Measurements from ENCODE around the gene DLG3. TPM values are rescaled to one million over a fixed set of nuclear protein-coding genes. Genes with fewer than 3 reads are reported as not detected.
A peak's percentile ranks its signal among the peaks of the same experiment; 100 is the strongest.

DLG3 gene
- total RNA-seq, 1 experiment from 2014 or later = 71.2 TPM

DNA sequence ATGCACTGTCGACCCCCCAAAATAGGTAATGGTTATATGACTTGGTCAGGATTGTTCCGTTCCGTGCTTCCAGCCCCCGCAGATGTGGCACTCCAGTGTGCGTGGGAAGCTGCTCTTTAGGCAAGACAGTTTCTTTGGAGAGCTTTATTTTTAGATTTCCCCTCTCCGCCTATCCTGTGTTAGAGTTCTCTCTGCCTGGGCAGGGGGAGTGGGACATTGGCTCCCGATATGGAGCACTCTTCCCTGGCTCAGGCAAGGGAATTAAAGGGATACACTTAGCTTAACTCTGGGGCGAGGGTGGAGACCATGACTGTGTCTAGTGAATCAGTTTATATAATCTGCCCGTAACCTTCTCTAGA lies 36.0 kb downstream of the DLG3 start:
- Histone ChIP-seq H2BK15ac (ENCODE audit: low read depth, low read length) (no peak overlapping the region), H2BK120ac (ENCODE audit: low read depth, low read length, poor library complexity, severe bottlenecking) (no peak overlapping the region), H4K5ac (ENCODE audit: insufficient read length, low read depth, low read length) (no peak overlapping the region), H3T11ph (ENCODE audit: low read length) (no peak overlapping the region), H3K27ac (ENCODE audit: insufficient read length, low read depth, low read length) (no peak overlapping the region), H4K20me1 (ENCODE audit: control insufficient read depth, insufficient read depth, insufficient read length) (no peaks in the 10 kb centered on the region), H2BK12ac (ENCODE audit: insufficient read length, low read depth, low read length) (no peak overlapping the region), H3K4me2 (ENCODE audit: insufficient read depth, insufficient read length, low read length) (no peak overlapping the region), H2AFZ (ENCODE audit: low read length) (no peak overlapping the region), H3K9me3 (ENCODE audit: control insufficient read depth, low read depth, low read length) (peaks cover 34% of the 10 kb centered on the region), H3K14ac (ENCODE audit: insufficient read depth, low read length) (no peak overlapping the region), H3K4me1 (ENCODE audit: insufficient read depth, low read length) (peaks cover 12% of the 10 kb centered on the region; the same call in 1 of the 2 replicates), H3K23me2 (ENCODE audit: insufficient read length, low read depth, low read length, poor library complexity, severe bottlenecking) (no peaks in the 10 kb centered on the region), H3K23ac (ENCODE audit: insufficient read length, low read depth, low read length) (no peak overlapping the region), H4K91ac (ENCODE audit: insufficient read length, low read depth, low read length) (no peak overlapping the region), H3K9ac (ENCODE audit: extremely low read depth, insufficient read length, low read length) (no peak overlapping the region), H2AK5ac (ENCODE audit: insufficient read length, low read length) (no peak overlapping the region), H4K8ac (replicated peaks; ENCODE audit: insufficient read length, low read depth, low read length) (no peak overlapping the region), H3K79me1 (ENCODE audit: insufficient read depth, low read depth, low read length, poor library complexity, severe bottlenecking) (peaks cover 6% of the 10 kb centered on the region), H2BK5ac (ENCODE audit: insufficient read length, low read length) (no peak overlapping the region), H3K27me3 (ENCODE audit: insufficient read depth, low read length) (no peaks in the 10 kb centered on the region), H3K4ac (ENCODE audit: low read depth, low read length) (no peak overlapping the region), H2BK20ac (ENCODE audit: low read depth, low read length, poor library complexity, severe bottlenecking) (no peak overlapping the region), H3K56ac (ENCODE audit: insufficient read length, low read depth, low read length) (no peak overlapping the region), H3K79me2 (ENCODE audit: insufficient read depth, low read length) (no peaks in the 10 kb centered on the region), H3K18ac (ENCODE audit: insufficient read length, low read depth, low read length) (no peak overlapping the region)
- no CpG with 5 or more reads among the region's 9 CpGs for WGBS (ENCODE audit: extremely low coverage, insufficient read length, low lambda C conversion rate)
- peaks cover 76 to 86% of the 10 kb centered on the region in 2 experiments for H3K4me1 Mint-ChIP-seq
- H3K4me3 Mint-ChIP-seq = no peak overlapping the region; a peak in 1 of 5 replicates
- H3K36me3 Mint-ChIP-seq (ENCODE audit: insufficient read depth in 1 of 3, low read depth in 3 of 3) = peaks cover 22 to 49% (median 33%) of the 10 kb centered on the region in 3 experiments
- TF ChIP-seq, protein P1, sequence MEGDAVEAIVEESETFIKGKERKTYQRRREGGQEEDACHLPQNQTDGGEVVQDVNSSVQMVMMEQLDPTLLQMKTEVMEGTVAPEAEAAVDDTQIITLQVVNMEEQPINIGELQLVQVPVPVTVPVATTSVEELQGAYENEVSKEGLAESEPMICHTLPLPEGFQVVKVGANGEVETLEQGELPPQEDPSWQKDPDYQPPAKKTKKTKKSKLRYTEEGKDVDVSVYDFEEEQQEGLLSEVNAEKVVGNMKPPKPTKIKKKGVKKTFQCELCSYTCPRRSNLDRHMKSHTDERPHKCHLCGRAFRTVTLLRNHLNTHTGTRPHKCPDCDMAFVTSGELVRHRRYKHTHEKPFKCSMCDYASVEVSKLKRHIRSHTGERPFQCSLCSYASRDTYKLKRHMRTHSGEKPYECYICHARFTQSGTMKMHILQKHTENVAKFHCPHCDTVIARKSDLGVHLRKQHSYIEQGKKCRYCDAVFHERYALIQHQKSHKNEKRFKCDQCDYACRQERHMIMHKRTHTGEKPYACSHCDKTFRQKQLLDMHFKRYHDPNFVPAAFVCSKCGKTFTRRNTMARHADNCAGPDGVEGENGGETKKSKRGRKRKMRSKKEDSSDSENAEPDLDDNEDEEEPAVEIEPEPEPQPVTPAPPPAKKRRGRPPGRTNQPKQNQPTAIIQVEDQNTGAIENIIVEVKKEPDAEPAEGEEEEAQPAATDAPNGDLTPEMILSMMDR (conservative IDR thresholded peaks at IDR 0.05) = no peak
- H3K27me3 Mint-ChIP-seq (ENCODE audit: low read depth) = no peaks in the 10 kb centered on the region
- H3K9me3 Mint-ChIP-seq = peaks cover 61 to 69% of the 10 kb centered on the region in 2 experiments
- no peak for DNase-seq
- H3K27ac Mint-ChIP-seq = peak overlapping the region in 1 of 3 experiments; percentile 10; a peak in 2 of 7 replicates

All from H9 (cell line).